A549 treated with AZD9567 at 1 μM for 4 hours (cell line): ENCODE results near the gene PTGDR2. TPM values are rescaled to one million over a fixed set of nuclear protein-coding genes. Genes with fewer than 3 reads are reported as not detected.

Experiments used
- total RNA-seq: library from RNA; stranded (reverse); fragments of 200-300 nt; extraction: Qiagen RNA extraction; gene quantifications from 5 replicates; pipeline ENCODE4 v1.2.3, GENCODE V29; 2022; ENCODE audit not compliant: insufficient read depth

Gene PTGDR2
- 0.05 to 0.08 TPM (median 0.07 TPM) in 4 of 5 replicates, not detected in the other for total RNA-seq

GRCh38 chr11:60855726-60856633 is at the start of gene PTGDR2:
Gene PTGDR2, minus strand, starts transcription at chr11:60855950. Its CDS starts 2,228 bp downstream, at chr11:60853722.

GRCh38 chr11:60866911-60867870 is 11.4 kb upstream of the PTGDR2 start, which contains the start of gene ZP1:
Gene ZP1, plus strand, starts transcription at chr11:60867542. Its CDS starts 20 bp downstream, at chr11:60867562.

GRCh38 chr11:60841797-60842667 is 13.7 kb downstream of the PTGDR2 start, which contains the start of gene CCDC86:
Gene CCDC86, plus strand, starts transcription at chr11:60842113. Its CDS starts 12 bp downstream, at chr11:60842125.

Other genes with a start within 250 kb of the PTGDR2 start
- gene MS4A8, start 156.3 kb downstream of the PTGDR2 start, total RNA-seq, result not detected in 5 replicates
- gene MS4A18, start 131.2 kb downstream of the PTGDR2 start, total RNA-seq, result not detected in 5 replicates
- gene MS4A15, start 99.1 kb downstream of the PTGDR2 start, total RNA-seq, result 0.05 TPM in 1 of 5 replicates, not detected in the others
- not detected in 5 replicates for gene MS4A10, start 70.6 kb downstream of the PTGDR2 start, total RNA-seq
- 91.9 to 107 TPM (median 95.6 TPM) in 5 replicates for gene CCDC86, start 13.8 kb downstream of the PTGDR2 start, total RNA-seq
- gene ZP1, start 11.6 kb upstream of the PTGDR2 start, total RNA-seq, result 0.05 to 0.60 TPM (median 0.23 TPM) in 4 of 5 replicates, not detected in the other
- gene PRPF19, start 50.6 kb upstream of the PTGDR2 start, total RNA-seq, result 180 to 197 TPM (median 188 TPM) in 5 replicates
- gene TMEM109, start 58.2 kb upstream of the PTGDR2 start, total RNA-seq, result 111 to 124 TPM (median 116 TPM) in 5 replicates
- gene TMEM132A, start 68.5 kb upstream of the PTGDR2 start, total RNA-seq, result 72.0 to 145 TPM (median 132 TPM) in 5 replicates
- not detected in 5 replicates for gene SLC15A3, start 96.2 kb upstream of the PTGDR2 start, total RNA-seq
- 0.08 to 0.16 TPM (median 0.09 TPM) in 4 of 5 replicates, not detected in the other for gene CD6, start 115.7 kb upstream of the PTGDR2 start, total RNA-seq
- gene CD5, start 246.5 kb upstream of the PTGDR2 start, total RNA-seq, result 0.02 TPM in 1 of 5 replicates, not detected in the others